GM23338 (cell line): ENCODE measurements around the gene CNOT1. TPM values are rescaled to one million over a fixed set of nuclear protein-coding genes. Genes with fewer than 3 reads are reported as not detected.

ENCODE experiments used
- ATAC-seq: fragments of 200-7000 bp; cut with Tn5 transposase; 3 replicates; pipeline ENCODE4 v1.9.1; 2020
- DNase-seq: peaks from one replicate; pipeline ENCODE4 v3.0.0-alpha.2; 2015; ENCODE audit warnings: low spot score
- H2AFZ ChIP-seq: fragments of 200-600 bp; sonication (generic); 2 replicates; pipeline ENCODE4 v1.8.0; 2016; ENCODE audit warnings: antibody characterized with exemption, mild to moderate bottlenecking, moderate library complexity
- H3F3A ChIP-seq: fragments of 200-600 bp; sonication (generic); replicated peaks from 2 replicates; pipeline ENCODE4 v1.8.0; 2017; ENCODE audit warnings: antibody characterized with exemption, mixed run types, low read depth
- H3K27ac ChIP-seq: fragments of 200-600 bp; sonication (generic); 2 replicates; pipeline ENCODE4 v1.6.1; 2016; ENCODE audit warnings: low read depth
- H3K27me3 ChIP-seq: fragments of 200-600 bp; sonication (generic); 2 replicates; pipeline ENCODE4 v1.8.0; 2016; ENCODE audit warnings: mild to moderate bottlenecking, mixed run types, moderate library complexity; ENCODE audit not compliant: insufficient read depth
- H3K36me3 ChIP-seq: fragments of 200-600 bp; sonication (generic); 2 replicates; pipeline ENCODE4 v1.8.0; 2016; ENCODE audit warnings: mild to moderate bottlenecking; ENCODE audit not compliant: insufficient read depth
- H3K4me1 ChIP-seq: fragments of 200-600 bp; sonication (generic); 2 replicates; pipeline ENCODE4 v1.8.0; 2016; ENCODE audit warnings: mild to moderate bottlenecking, moderate library complexity; ENCODE audit not compliant: insufficient read depth
- H3K4me2 ChIP-seq: fragments of 200-600 bp; sonication (generic); 2 replicates; pipeline ENCODE4 v1.7.1; 2017; ENCODE audit warnings: mixed run types
- H3K4me3 ChIP-seq: fragments of 200-600 bp; sonication (generic); 2 replicates; pipeline ENCODE4 v1.6.1; 2016; ENCODE audit warnings: mixed run types
- H3K79me2 ChIP-seq: fragments of 200-600 bp; sonication (generic); replicated peaks from 2 replicates; pipeline ENCODE4 v1.8.0; 2017; ENCODE audit warnings: mild to moderate bottlenecking; ENCODE audit not compliant: insufficient read depth
- H3K9me2 ChIP-seq: fragments of 200-600 bp; sonication (generic); 2 replicates; pipeline ENCODE4 v1.8.0; 2017; ENCODE audit not compliant: insufficient read depth
- H4K20me1 ChIP-seq: fragments of 200-600 bp; sonication (generic); replicated peaks from 2 replicates; pipeline ENCODE4 v1.8.0; 2017; ENCODE audit warnings: mild to moderate bottlenecking; ENCODE audit not compliant: insufficient read depth
- H3K27ac Mint-ChIP-seq: 2 replicates; pipeline ENCODE4 v1.8.0; 2020; ENCODE audit warnings: inconsistent platforms, mild to moderate bottlenecking, moderate library complexity, mixed read lengths
- H3K27me3 Mint-ChIP-seq: 3 replicates; pipeline ENCODE4 v1.8.0; 2022; ENCODE audit warnings: low read depth, mild to moderate bottlenecking, moderate library complexity, mixed read lengths, inconsistent platforms; ENCODE audit not compliant: insufficient read depth, poor library complexity
- H3K36me3 Mint-ChIP-seq: 3 replicates; pipeline ENCODE4 v1.8.0; 2021; ENCODE audit warnings: low read depth, mild to moderate bottlenecking, inconsistent platforms, moderate library complexity, mixed read lengths
- H3K4me1 Mint-ChIP-seq: 3 replicates; pipeline ENCODE4 v1.8.0; 2020; ENCODE audit warnings: mild to moderate bottlenecking, inconsistent platforms, mixed read lengths
- H3K4me3 Mint-ChIP-seq: 3 replicates; pipeline ENCODE4 v1.8.0; 2021; ENCODE audit warnings: moderate library complexity, mild to moderate bottlenecking, inconsistent platforms, mixed read lengths
- H3K9me3 Mint-ChIP-seq: 3 replicates; pipeline ENCODE4 v1.8.0; 2020; ENCODE audit warnings: moderate library complexity, mild to moderate bottlenecking, inconsistent platforms, mixed read lengths
- ETS1 ChIP-seq: IDR thresholded peaks from 2 replicates; pipeline ENCODE4 v1.6.1; 2016; ENCODE audit warnings: antibody characterized with exemption
- EZH2 ChIP-seq: fragments of 200-600 bp; sonication (generic); IDR thresholded peaks from one replicate; pipeline ENCODE4 v1.8.0; 2017; ENCODE audit warnings: antibody characterized with exemption, mild to moderate bottlenecking, low read depth; ENCODE audit not compliant: unreplicated experiment
- JUNB ChIP-seq: IDR thresholded peaks from one replicate; pipeline ENCODE4 v1.6.1; 2016; ENCODE audit warnings: antibody characterized with exemption; ENCODE audit not compliant: unreplicated experiment
- NANOG ChIP-seq: IDR thresholded peaks from 2 replicates; pipeline ENCODE4 v1.6.1; 2016; ENCODE audit warnings: antibody characterized with exemption, borderline replicate concordance
- POLR2AphosphoS5 ChIP-seq: IDR thresholded peaks from 2 replicates; pipeline ENCODE4 v1.6.1; 2016; ENCODE audit warnings: antibody characterized with exemption, low read depth
- REST ChIP-seq: IDR thresholded peaks from one replicate; pipeline ENCODE4 v1.6.1; 2018; ENCODE audit warnings: antibody characterized with exemption; ENCODE audit not compliant: unreplicated experiment
- STAT1 ChIP-seq: IDR thresholded peaks from one replicate; pipeline ENCODE4 v1.6.1; 2016; ENCODE audit warnings: antibody characterized with exemption; ENCODE audit not compliant: unreplicated experiment
- ZNF331 ChIP-seq: fragments of 250-450 bp; sonication (Bioruptor Pico); IDR thresholded peaks from 2 replicates; pipeline ENCODE4 v1.5.0; 2020; ENCODE audit warnings: low read depth, mild to moderate bottlenecking, moderate library complexity
- ZNF462 ChIP-seq: fragments of 250-450 bp; sonication (Bioruptor Pico); IDR thresholded peaks from 2 replicates; pipeline ENCODE4 v1.5.0; 2020; ENCODE audit warnings: mild to moderate bottlenecking, moderate library complexity
- polyA plus RNA-seq: library from polyadenylated mRNA; unstranded; fragments of >200 nt; fragmentation: Nextera tagmentation; extraction: Ambion mirVana; gene quantifications from 2 replicates; pipeline ENCODE4 v1.2.1, GENCODE V29; 2016
- total RNA-seq: library from RNA; depleted of rRNA; stranded (reverse); fragments of >200 nt; shearing (Covaris generic); gene quantifications from 2 replicates; pipeline ENCODE4 v1.2.3, GENCODE V29; 2014

The CNOT1 gene
- total and polyA plus RNA-seq, 2 experiments from 2014 or later = 59.2 to 298 TPM

- no peak for TF ChIP-seq ZNF462 (CRISPR knock-in tag)
- no peak for TF ChIP-seq POLR2AphosphoS5
These were observed 155.3 kb downstream of the CNOT1 start (continued) for GRCh38 chr16:58474296-58474695.

- no peaks in the 10 kb centered on the region for H3K27me3 ChIP-seq
- Mint-ChIP-seq H3K27me3 (peaks cover 16% of the 10 kb centered on the region), H3K27ac (no peak overlapping the region), H3K9me3 (no peaks in the 10 kb centered on the region), H3K4me1 (peaks cover 17% of the 10 kb centered on the region), H3K36me3 (no peaks in the 10 kb centered on the region), H3K4me3 (no peak overlapping the region; the same call in 2 of the 3 replicates)
- DNase-seq (no peak), ATAC-seq (no peak)
- no peaks in the 10 kb centered on the region for H3K36me3 ChIP-seq
- H3K27ac ChIP-seq = no peak overlapping the region
- H3K4me2 ChIP-seq = no peak overlapping the region
- no peaks in the 10 kb centered on the region for H3F3A ChIP-seq
- H2AFZ ChIP-seq = no peak overlapping the region
- no peak overlapping the region for H3K4me3 ChIP-seq
- H3K79me2 ChIP-seq = no peaks in the 10 kb centered on the region
- H4K20me1 ChIP-seq = no peaks in the 10 kb centered on the region
- H3K4me1 ChIP-seq = peaks cover 14% of the 10 kb centered on the region
- H3K9me2 ChIP-seq = no peaks in the 10 kb centered on the region
- TF ChIP-seq EZH2 (no peak), JUNB (no peak), ZNF331 (CRISPR knock-in tag) (no peak), NANOG (no peak), POLR2AphosphoS5 (no peak), ETS1 (no peak), REST (no peak), STAT1 (no peak)
These were observed 156.8 kb downstream of the CNOT1 start for GRCh38 chr16:58472827-58473226.
